H1 (cell line): ENCODE measurements around the gene TSC2. TPM values are rescaled to one million over a fixed set of nuclear protein-coding genes. Genes with fewer than 3 reads are reported as not detected.

ENCODE experiments used
- CTCF ChIA-PET: fragments of 300-600 bp; sonication (Branson Sonifier 250); formaldehyde crosslinking; loops from one replicate; lab custom pipeline; 2021; ENCODE audit not compliant: partially characterized antibody; lab: Charles Lee
- POLR2A ChIA-PET: fragments of 300-600 bp; sonication (Branson Sonifier 250); formaldehyde crosslinking; loops from one replicate; lab custom pipeline; 2021; ENCODE audit warnings: inconsistent platforms; ENCODE audit not compliant: partially characterized antibody; lab: Charles Lee
- DNase-seq, 2 experiments: peaks; one replicate each; pipeline versions ENCODE4 v3.0.0 to v3.0.0-alpha.2; 2010 to 2022; ENCODE audit warnings: low spot score in 2 of 2, low read depth in 1 of 2, mixed read lengths in 1 of 2
- FAIRE-seq: peaks from 2 replicates; lab custom pipeline; 2011; peaks lifted over from hg19 to GRCh38; lab: Jason Lieb, UNC
- H2AFZ ChIP-seq: 2 replicates; pipeline ENCODE4 v1.8.1; 2012; ENCODE audit warnings: low read length, inconsistent platforms
- H2AK5ac ChIP-seq: 2 replicates; pipeline ENCODE4 v1.6.1; 2013; ENCODE audit warnings: low read depth, low read length
- H2BK120ac ChIP-seq: replicated peaks from 2 replicates; pipeline ENCODE3; 2013; ENCODE audit warnings: low read depth, low read length, inconsistent platforms
- H2BK12ac ChIP-seq: 2 replicates; pipeline ENCODE4 v1.6.1; 2013; ENCODE audit warnings: low read depth, low read length
- H2BK15ac ChIP-seq: 2 replicates; pipeline ENCODE4 v1.6.1; 2013; ENCODE audit warnings: low read length
- H2BK20ac ChIP-seq: 2 replicates; pipeline ENCODE4 v1.6.1; 2013; ENCODE audit warnings: low read length
- H2BK5ac ChIP-seq: 2 replicates; pipeline ENCODE4 v1.6.1; 2013; ENCODE audit warnings: low read depth, low read length
- H3K14ac ChIP-seq: 2 replicates; pipeline ENCODE4 v1.6.1; 2013; ENCODE audit warnings: inconsistent platforms; ENCODE audit not compliant: insufficient read length
- H3K18ac ChIP-seq: 2 replicates; pipeline ENCODE4 v1.6.1; 2013; ENCODE audit warnings: low read length; ENCODE audit errors: extremely low read depth
- H3K23ac ChIP-seq: 2 replicates; pipeline ENCODE4 v1.6.1; 2013; ENCODE audit warnings: inconsistent platforms; ENCODE audit not compliant: insufficient read length
- H3K23me2 ChIP-seq: 2 replicates; pipeline ENCODE4 v1.6.1; 2013; ENCODE audit warnings: low read depth, low read length
- H3K27ac ChIP-seq: 2 replicates; pipeline ENCODE4 v1.6.1; 2011; ENCODE audit warnings: low read depth, low read length, inconsistent platforms
- H3K27me3 ChIP-seq, 4 experiments: replicated peaks in 1 of 4; 1 replicate in 1 of 4; 2 replicates in 3 of 4; pipeline versions ENCODE4 v1.6.1 to v1.8.1; 2011 to 2013; ENCODE audit warnings: low read length in 3 of 4, mild to moderate bottlenecking in 3 of 4, inconsistent platforms in 2 of 4, mixed read lengths in 2 of 4, moderate library complexity in 1 of 4; ENCODE audit not compliant: control insufficient read depth in 3 of 4, insufficient read depth in 3 of 4; ENCODE audit errors: extremely low read depth in 1 of 4
- H3K36me3 ChIP-seq, 4 experiments: 2 replicates each; pipeline versions ENCODE4 v1.6.1 to v1.8.1; 2011 to 2013; ENCODE audit warnings: mild to moderate bottlenecking in 4 of 4, low read length in 3 of 4, moderate library complexity in 2 of 4, control low read depth in 1 of 4, inconsistent platforms in 1 of 4; ENCODE audit not compliant: insufficient read depth in 4 of 4, control insufficient read depth in 2 of 4
- H3K4ac ChIP-seq: replicated peaks from 2 replicates; pipeline ENCODE3; 2013; ENCODE audit warnings: low read length, low read depth, mixed read lengths, inconsistent platforms; ENCODE audit not compliant: insufficient read length
- H3K4me1 ChIP-seq, 4 experiments: replicated peaks in 1 of 4; 1 replicate in 1 of 4; 2 replicates in 3 of 4; pipeline versions ENCODE4 v1.6.1 to v1.8.1; 2011 to 2013; ENCODE audit warnings: low read length in 3 of 4, inconsistent platforms in 2 of 4, mixed read lengths in 1 of 4; ENCODE audit not compliant: insufficient read depth in 4 of 4, control insufficient read depth in 3 of 4
- H3K4me2 ChIP-seq, 2 experiments: 2 replicates each; pipeline versions ENCODE4 v1.6.1 to v1.8.1; 2011 to 2013; ENCODE audit warnings: low read depth in 2 of 2, low read length in 2 of 2, control low read depth in 1 of 2, inconsistent platforms in 1 of 2, mild to moderate bottlenecking in 1 of 2; ENCODE audit not compliant: insufficient read depth in 1 of 2
- H3K4me3 ChIP-seq, 4 experiments: fragments of 200-600, 300-600 bp in 1 of 4; sonication (generic), shearing (Covaris generic), sonication (Bioruptor Twin) in 1 of 4; 2 replicates each; pipeline versions ENCODE4 v1.5.1 to v1.8.1; 2011 to 2016; ENCODE audit warnings: low read length in 4 of 4, low read depth in 3 of 4, control low read depth in 2 of 4, inconsistent platforms in 2 of 4, mild to moderate bottlenecking in 2 of 4, mixed read lengths in 1 of 4, moderate library complexity in 1 of 4; ENCODE audit not compliant: insufficient read depth in 2 of 4; ENCODE audit errors: extremely low read depth in 1 of 4
- H3K56ac ChIP-seq: replicated peaks from 2 replicates; pipeline ENCODE3; 2013; ENCODE audit warnings: low read depth, mild to moderate bottlenecking, mixed read lengths, low read length, inconsistent platforms; ENCODE audit not compliant: insufficient read length
- H3K79me1 ChIP-seq: 2 replicates; pipeline ENCODE4 v1.6.1; 2013; ENCODE audit warnings: low read depth, low read length, control low read depth
- H3K79me2 ChIP-seq, 2 experiments: 2 replicates each; pipeline versions ENCODE4 v1.6.1 to v1.8.1; 2012 to 2013; ENCODE audit warnings: low read length in 2 of 2, mild to moderate bottlenecking in 2 of 2, inconsistent platforms in 1 of 2; ENCODE audit not compliant: insufficient read depth in 2 of 2, control insufficient read depth in 1 of 2
- H3K9ac ChIP-seq, 4 experiments: replicated peaks in 1 of 4; 1 replicate in 1 of 4; 2 replicates in 3 of 4; pipeline versions ENCODE4 v1.6.1 to v1.8.1; 2011 to 2013; ENCODE audit warnings: low read depth in 3 of 4, low read length in 3 of 4, control low read depth in 2 of 4, mild to moderate bottlenecking in 2 of 4, moderate library complexity in 2 of 4, inconsistent platforms in 1 of 4; ENCODE audit errors: extremely low read depth in 1 of 4
- H3K9me3 ChIP-seq, 2 experiments: 2 replicates each; pipeline versions ENCODE4 v1.6.1 to v1.8.1; 2012 to 2013; ENCODE audit warnings: mild to moderate bottlenecking in 2 of 2, moderate library complexity in 2 of 2, control low read depth in 1 of 2, inconsistent platforms in 1 of 2, low read depth in 1 of 2, low read length in 1 of 2, mixed read lengths in 1 of 2; ENCODE audit not compliant: insufficient read depth in 2 of 2
- H4K20me1 ChIP-seq, 2 experiments: replicated peaks in 1 of 2; 2 replicates each; pipeline versions ENCODE3 to v1.8.1; 2011 to 2013; ENCODE audit warnings: inconsistent platforms in 2 of 2, low read length in 2 of 2, mild to moderate bottlenecking in 1 of 2; ENCODE audit not compliant: insufficient read depth in 2 of 2, control insufficient read depth in 1 of 2
- H4K5ac ChIP-seq: 2 replicates; pipeline ENCODE4 v1.6.1; 2013; ENCODE audit warnings: low read length, low read depth, mixed read lengths, inconsistent platforms; ENCODE audit not compliant: insufficient read length
- H4K8ac ChIP-seq: 2 replicates; pipeline ENCODE4 v1.8.0; 2013; ENCODE audit warnings: mild to moderate bottlenecking, moderate library complexity, low read length, inconsistent platforms; ENCODE audit not compliant: insufficient read depth; ENCODE audit errors: extremely low read depth
- H4K91ac ChIP-seq: replicated peaks from 2 replicates; pipeline ENCODE3; 2013; ENCODE audit warnings: low read length, mixed read lengths, inconsistent platforms; ENCODE audit not compliant: insufficient read length
- BCL11A ChIP-seq, 2 experiments: IDR thresholded peaks; one replicate each; pipeline ENCODE4 v1.6.1; 2011; ENCODE audit warnings: low read depth in 2 of 2, low read length in 2 of 2, mild to moderate bottlenecking in 2 of 2
- CTBP2 ChIP-seq: IDR thresholded peaks from 2 replicates; pipeline ENCODE4 v1.7.0; 2011; ENCODE audit warnings: borderline replicate concordance, mild to moderate bottlenecking, moderate library complexity, mixed read lengths, low read length; ENCODE audit not compliant: insufficient read depth, insufficient read length
- KDM1A ChIP-seq: fragments of 200-600, 300-600 bp; sonication (generic); IDR thresholded peaks from 2 replicates; pipeline ENCODE4 v1.7.1; 2016; ENCODE audit warnings: mild to moderate bottlenecking, low read length, borderline replicate concordance
- KDM5A ChIP-seq: fragments of 200-600 bp; IDR thresholded peaks from 2 replicates; pipeline ENCODE4 v1.7.1; 2012; ENCODE audit warnings: mild to moderate bottlenecking, low read length, inconsistent platforms, mixed read lengths
- SIRT6 ChIP-seq: IDR thresholded peaks from one replicate; pipeline ENCODE4 v1.7.1; 2012; ENCODE audit warnings: low read length, inconsistent platforms
- TCF12 ChIP-seq: IDR thresholded peaks from 2 replicates; pipeline ENCODE4 v1.6.1; 2011; ENCODE audit warnings: low read depth, mild to moderate bottlenecking, low read length
- ZNF274 ChIP-seq: IDR thresholded peaks from 2 replicates; pipeline ENCODE4 v1.7.0; 2012; ENCODE audit warnings: low read length, borderline replicate concordance; ENCODE audit errors: extremely low read depth
- WGBS, 2 experiments: shearing (Covaris generic) in 1 of 2; methylation state at CpG; one replicate each; pipeline versions ENCODE4 v1.1.6 to v1.1.7; 2013 to 2015; ENCODE audit warnings: low lambda C conversion rate in 2 of 2, mixed read lengths in 2 of 2, inconsistent platforms in 1 of 2, low coverage in 1 of 2, missing lambda C conversion rate in 1 of 2; ENCODE audit not compliant: insufficient replicate concordance in 2 of 2, insufficient coverage in 1 of 2, insufficient read length in 1 of 2; ENCODE audit errors: extremely low coverage in 1 of 2, missing lambda C conversion rate in 1 of 2; 5-methylcytosine and 5-hydroxymethylcytosine counted together
- polyA plus RNA-seq, 7 experiments: library from polyadenylated mRNA; depleted of rRNA in 3 of 7; stranded (reverse) in 5 of 7; unstranded in 2 of 7; fragments of >200 nt in 5 of 7; fragments of 200-250 nt in 2 of 7; gene quantifications; 1 replicate in 5 of 7; 2 replicates in 1 of 7; 4 replicates in 1 of 7; pipeline versions ENCODE4 v1.2.1 to v1.2.3, GENCODE V29; 2011 to 2013; ENCODE audit warnings: missing spikeins in 2 of 7, mixed read lengths in 2 of 7
- total RNA-seq: library from RNA; stranded (reverse); fragmentation: NEBNext Ultra II Directional; extraction: Animal tissue kit (Norgen Biotek cat#: 25700); gene quantifications from 2 replicates; pipeline ENCODE4 v1.2.1, GENCODE V29; 2021
- TF ChIP-seq, protein P1 (sequence below): IDR thresholded peaks from 2 replicates; pipeline ENCODE4 v1.6.1; 2011; ENCODE audit warnings: low read depth, mild to moderate bottlenecking, low read length; ENCODE audit not compliant: insufficient read depth

Gene TSC2
- total and polyA plus RNA-seq, 2 of the 8 experiments (the other 6 are each of a cell fraction or from before 2014, with no cell fraction given), result 65.9 to 96.6 TPM

DNA sequence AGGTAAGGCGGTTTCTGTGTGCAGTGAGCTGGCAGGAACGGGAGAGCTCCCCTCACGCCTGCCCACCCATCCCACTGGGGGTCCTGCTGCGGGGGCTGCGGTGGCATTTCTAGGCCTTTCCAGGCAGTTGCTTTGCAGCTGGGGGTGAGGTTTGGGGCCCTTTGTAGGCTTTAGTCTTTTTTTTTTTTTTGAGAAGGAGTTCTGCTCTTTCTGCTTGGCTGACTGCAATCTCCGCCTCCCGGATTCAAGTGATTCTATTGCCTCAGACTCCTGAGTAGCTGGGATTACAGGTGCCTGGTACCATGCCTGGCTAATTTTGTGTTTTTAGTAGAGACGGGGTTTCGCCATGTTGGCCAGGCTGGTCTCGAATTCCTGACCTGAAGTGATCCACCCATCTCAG lies 11.1 kb downstream of the TSC2 start:
- H3K9ac ChIP-seq, result no peak overlapping the region
- no peak overlapping the region for H2AFZ ChIP-seq
- H4K91ac ChIP-seq, result no peak overlapping the region
- no peaks in the 10 kb centered on the region for H3K27me3 ChIP-seq
- H3K79me2 ChIP-seq, result no peaks in the 10 kb centered on the region
- no peak overlapping the region for H3K14ac ChIP-seq
- peaks cover 0 to 7% (median 0%) of the 10 kb centered on the region in 4 experiments; a peak in 3 of 8 replicates for H3K36me3 ChIP-seq
- no peak overlapping the region for H4K5ac ChIP-seq
- no peak overlapping the region for H3K56ac ChIP-seq
- H3K9me3 ChIP-seq, result no peaks in the 10 kb centered on the region
- H2BK20ac ChIP-seq, result no peak overlapping the region
- no peak overlapping the region for H3K27ac ChIP-seq
- DNase-seq (no peak), FAIRE-seq (no peak)
- H3K4me1 ChIP-seq, result no peaks in the 10 kb centered on the region
- no peak overlapping the region for H2BK5ac ChIP-seq
- no peak overlapping the region for H3K4ac ChIP-seq
- no peak overlapping the region for H3K4me3 ChIP-seq
- no peak overlapping the region for H2BK12ac ChIP-seq
- ChIA-PET CTCF (interaction anchor here (0.6 to 1.3 kb wide), 5 partner anchors 13 to 711 kb away, joined by 3 to 5 read pairs (median 3); no protein-coding TSS in a partner anchor), POLR2A (interaction anchor here (1.3 to 1.6 kb wide), 3 partner anchors 13 to 97 kb away, joined by 4 to 5 read pairs (median 5); no protein-coding TSS in a partner anchor)
- H4K8ac ChIP-seq, result no peak overlapping the region
- H3K79me1 ChIP-seq, result no peaks in the 10 kb centered on the region
- 92% methylated on average over 10 of the region's 10 CpGs; no CpG with 5 or more reads in 1 of the 2 experiments for WGBS, 2 experiments
- peaks cover 0 to 13% of the 10 kb centered on the region in 2 experiments for H4K20me1 ChIP-seq
- no peak overlapping the region for H2BK15ac ChIP-seq
- H2AK5ac ChIP-seq, result no peak overlapping the region
- H3K4me2 ChIP-seq, result no peak overlapping the region
- H3K23ac ChIP-seq, result no peak overlapping the region
- no peak overlapping the region for H3K18ac ChIP-seq
- H2BK120ac ChIP-seq, result no peak overlapping the region
- H3K23me2 ChIP-seq, result no peaks in the 10 kb centered on the region
- TF ChIP-seq TCF12 (no peak), KDM5A (no peak), SIRT6 (no peak), BCL11A (IDR thresholded peaks at IDR 0.05; ENCODE audit: low read depth in 2 of 2, low read length in 2 of 2) (no peak), CTBP2 (no peak), KDM1A (no peak), ZNF274 (no peak)
- TF ChIP-seq, protein P1, sequence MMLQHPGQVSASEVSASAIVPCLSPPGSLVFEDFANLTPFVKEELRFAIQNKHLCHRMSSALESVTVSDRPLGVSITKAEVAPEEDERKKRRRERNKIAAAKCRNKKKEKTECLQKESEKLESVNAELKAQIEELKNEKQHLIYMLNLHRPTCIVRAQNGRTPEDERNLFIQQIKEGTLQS, result no peak
